Astrocyte (in vitro differentiated cells and primary cell): ENCODE results near the gene POGZ. TPM values are rescaled to one million over a fixed set of nuclear protein-coding genes. Genes with fewer than 3 reads are reported as not detected.
A peak's percentile ranks its signal among the peaks of the same experiment; 100 is the strongest.

Source experiments
- DNase-seq: peaks from one replicate; pipeline ENCODE4 v3.0.0-alpha.2; 2010; ENCODE audit warnings: low read depth
- FAIRE-seq: peaks from 2 replicates; lab custom pipeline; 2011; peaks lifted over from hg19 to GRCh38; lab: Jason Lieb, UNC
- H2AFZ ChIP-seq: 2 replicates; pipeline ENCODE4 v1.6.0; 2012; ENCODE audit warnings: low read depth, low read length, inconsistent platforms
- H3K27ac ChIP-seq: 2 replicates; pipeline ENCODE4 v1.5.1; 2011; ENCODE audit warnings: low read depth, low read length, inconsistent platforms
- H3K27me3 ChIP-seq: 2 replicates; pipeline ENCODE4 v1.6.0; 2011; ENCODE audit warnings: low read length, inconsistent platforms; ENCODE audit not compliant: insufficient read depth
- H3K36me3 ChIP-seq: 2 replicates; pipeline ENCODE4 v1.5.1; 2011; ENCODE audit warnings: low read length, inconsistent platforms; ENCODE audit not compliant: insufficient read depth
- H3K4me1 ChIP-seq: 2 replicates; pipeline ENCODE4 v1.5.1; 2011; ENCODE audit warnings: low read length, inconsistent platforms; ENCODE audit not compliant: insufficient read depth
- H3K4me2 ChIP-seq: 2 replicates; pipeline ENCODE4 v1.6.0; 2012; ENCODE audit warnings: low read length, inconsistent platforms
- H3K4me3 ChIP-seq: 2 replicates; pipeline ENCODE4 v1.5.1; 2011; ENCODE audit warnings: low read depth, mild to moderate bottlenecking, low read length, inconsistent platforms; ENCODE audit not compliant: insufficient read depth
- H3K79me2 ChIP-seq: 2 replicates; pipeline ENCODE4 v1.6.0; 2012; ENCODE audit warnings: mild to moderate bottlenecking, low read length, inconsistent platforms; ENCODE audit not compliant: insufficient read depth
- H3K9ac ChIP-seq: 2 replicates; pipeline ENCODE4 v1.6.0; 2012; ENCODE audit warnings: mild to moderate bottlenecking, low read length, inconsistent platforms
- H3K9me3 ChIP-seq: 2 replicates; pipeline ENCODE4 v1.5.1; 2012; ENCODE audit warnings: low read depth, mild to moderate bottlenecking, low read length, inconsistent platforms; ENCODE audit not compliant: insufficient read depth
- H4K20me1 ChIP-seq: 2 replicates; pipeline ENCODE4 v1.6.0; 2012; ENCODE audit warnings: low read length, inconsistent platforms; ENCODE audit not compliant: insufficient read depth
- H3K27ac Mint-ChIP-seq: one replicate; pipeline ENCODE4 v1.8.0; 2021; ENCODE audit warnings: mild to moderate bottlenecking, mixed read lengths; ENCODE audit not compliant: unreplicated experiment
- H3K27me3 Mint-ChIP-seq: one replicate; pipeline ENCODE4 v1.8.0; 2021; ENCODE audit warnings: low read depth, mixed read lengths; ENCODE audit not compliant: unreplicated experiment
- H3K36me3 Mint-ChIP-seq: one replicate; pipeline ENCODE4 v1.8.0; 2021; ENCODE audit warnings: low read depth, mixed read lengths; ENCODE audit not compliant: unreplicated experiment
- H3K4me1 Mint-ChIP-seq: one replicate; pipeline ENCODE4 v1.8.0; 2021; ENCODE audit warnings: low read depth, mixed read lengths; ENCODE audit not compliant: unreplicated experiment
- H3K4me3 Mint-ChIP-seq: one replicate; pipeline ENCODE4 v1.8.0; 2021; ENCODE audit warnings: mild to moderate bottlenecking, moderate library complexity, mixed read lengths; ENCODE audit not compliant: unreplicated experiment
- H3K9me3 Mint-ChIP-seq: one replicate; pipeline ENCODE4 v1.8.0; 2021; ENCODE audit warnings: mild to moderate bottlenecking, mixed read lengths; ENCODE audit not compliant: unreplicated experiment
- CTCF ChIP-seq: IDR thresholded peaks from 2 replicates; pipeline ENCODE4 v1.5.1; 2011; ENCODE audit warnings: low read depth, mild to moderate bottlenecking, inconsistent platforms, low read length, moderate library complexity; ENCODE audit not compliant: insufficient read depth
- EZH2 ChIP-seq: IDR thresholded peaks from 2 replicates; pipeline ENCODE4 v1.6.1; 2012; ENCODE audit warnings: mild to moderate bottlenecking, low read length, inconsistent platforms; ENCODE audit not compliant: insufficient read depth
- total RNA-seq: library from RNA; stranded (reverse); gene quantifications from 2 replicates; pipeline ENCODE4 v1.2.1, GENCODE V29; 2021

Gene POGZ
- total RNA-seq, 1 donor from 2014 or later = 63.9 TPM

- no peak overlapping the region for H3K27ac ChIP-seq
These were observed 57.4 kb downstream of the POGZ start for GRCh38 chr1:151401860-151402259.

GRCh38 chr1:151401125-151401788 is 58.0 kb downstream of the POGZ start:
- DNase-seq = peak; percentile 16
- peaks cover 36% of the 10 kb centered on the region for H3K79me2 ChIP-seq

More at GRCh38 chr1:151401860-151402259, 57.4 kb downstream of the POGZ start:
- H3K9me3 ChIP-seq = no peaks in the 10 kb centered on the region
- Mint-ChIP-seq H3K4me3 (peak overlapping the region; percentile 96), H3K4me1 (peaks cover 17% of the 10 kb centered on the region), H3K27me3 (no peaks in the 10 kb centered on the region), H3K36me3 (peaks cover 18% of the 10 kb centered on the region), H3K9me3 (no peaks in the 10 kb centered on the region), H3K27ac (peak overlapping the region; percentile 23)
- no peak overlapping the region for H3K4me3 ChIP-seq
- H3K79me2 ChIP-seq = peaks cover 36% of the 10 kb centered on the region
- peak overlapping the region; percentile 95 for H3K4me2 ChIP-seq
- no peak overlapping the region for H2AFZ ChIP-seq
- H3K36me3 ChIP-seq = peaks cover 53% of the 10 kb centered on the region
- FAIRE-seq (no peak), DNase-seq (no peak)
- peaks cover 14% of the 10 kb centered on the region for H3K4me1 ChIP-seq
- H4K20me1 ChIP-seq = peaks cover 50% of the 10 kb centered on the region
- TF ChIP-seq CTCF (no peak), EZH2 (no peak)
- H3K9ac ChIP-seq = no peak overlapping the region
- H3K27me3 ChIP-seq = no peaks in the 10 kb centered on the region

More at GRCh38 chr1:151401125-151401788, 58.0 kb downstream of the POGZ start:
- peak overlapping the region; percentile 95 for H3K4me2 ChIP-seq
- Mint-ChIP-seq H3K4me3 (peak overlapping the region; percentile 96), H3K36me3 (peaks cover 18% of the 10 kb centered on the region), H3K27me3 (no peaks in the 10 kb centered on the region), H3K9me3 (no peaks in the 10 kb centered on the region), H3K4me1 (peaks cover 17% of the 10 kb centered on the region), H3K27ac (no peak overlapping the region)
- TF ChIP-seq EZH2 = no peak
- no peak for TF ChIP-seq CTCF
- H4K20me1 ChIP-seq = peaks cover 50% of the 10 kb centered on the region
- H3K27ac ChIP-seq = peak overlapping the region; percentile 64
- no peaks in the 10 kb centered on the region for H3K9me3 ChIP-seq
- H2AFZ ChIP-seq = no peak overlapping the region
- H3K4me1 ChIP-seq = peaks cover 14% of the 10 kb centered on the region
- no peaks in the 10 kb centered on the region for H3K27me3 ChIP-seq
- H3K9ac ChIP-seq = peak overlapping the region; percentile 98
- peaks cover 47% of the 10 kb centered on the region for H3K36me3 ChIP-seq
- peak overlapping the region; percentile 93 for H3K4me3 ChIP-seq
- no peak for FAIRE-seq
